GM19238 (cell line): ENCODE results near the gene DNPH1.

Source experiments
- DNase-seq: peaks from one replicate; pipeline ENCODE4 v3.0.0; 2011; ENCODE audit warnings: low spot score; ENCODE audit not compliant: insufficient read length

Gene DNPH1

DNA sequence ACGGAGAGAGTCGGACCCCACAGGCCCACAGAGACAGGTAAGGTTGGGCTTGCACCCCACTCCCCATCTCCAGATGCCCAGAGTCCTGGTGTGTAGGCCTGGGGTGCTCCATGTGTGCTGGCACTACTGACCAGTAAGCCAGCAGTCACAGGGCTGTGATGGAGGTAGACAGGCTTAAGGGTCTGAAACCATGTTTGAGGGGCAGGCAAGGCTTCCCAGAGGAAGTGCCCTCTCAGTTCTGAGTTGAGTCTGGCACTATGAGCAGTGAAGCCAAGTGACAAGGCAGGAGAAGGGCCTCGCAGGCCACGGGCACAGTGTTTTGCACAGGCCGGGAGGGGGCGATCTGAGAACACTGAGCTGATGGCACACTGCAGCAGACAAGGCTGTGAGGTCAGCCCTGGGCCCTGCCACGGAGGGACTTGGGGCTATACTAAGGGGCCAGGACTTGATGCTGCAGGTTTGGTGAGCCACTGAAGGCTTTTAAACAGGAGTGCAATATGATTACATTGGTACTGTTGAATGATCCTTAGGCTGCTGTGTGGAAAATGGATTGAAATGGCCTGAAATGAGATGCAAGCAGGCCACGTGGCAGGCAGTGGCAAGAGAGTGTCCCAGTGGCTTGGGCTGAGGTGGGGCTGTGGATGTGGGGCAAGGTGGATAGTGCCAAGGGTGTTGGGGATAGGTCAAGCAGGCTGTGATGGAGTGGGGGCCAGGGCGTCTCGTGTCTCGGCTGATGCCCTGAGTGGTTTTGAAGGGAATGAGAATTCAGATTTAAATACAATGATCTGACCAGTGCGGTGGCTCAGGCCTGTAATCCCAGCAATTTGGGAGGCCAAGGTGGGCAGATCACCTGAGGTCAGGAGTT is 34.3 kb upstream of the DNPH1 start:
- DNase-seq, result peak; percentile 94

DNA sequence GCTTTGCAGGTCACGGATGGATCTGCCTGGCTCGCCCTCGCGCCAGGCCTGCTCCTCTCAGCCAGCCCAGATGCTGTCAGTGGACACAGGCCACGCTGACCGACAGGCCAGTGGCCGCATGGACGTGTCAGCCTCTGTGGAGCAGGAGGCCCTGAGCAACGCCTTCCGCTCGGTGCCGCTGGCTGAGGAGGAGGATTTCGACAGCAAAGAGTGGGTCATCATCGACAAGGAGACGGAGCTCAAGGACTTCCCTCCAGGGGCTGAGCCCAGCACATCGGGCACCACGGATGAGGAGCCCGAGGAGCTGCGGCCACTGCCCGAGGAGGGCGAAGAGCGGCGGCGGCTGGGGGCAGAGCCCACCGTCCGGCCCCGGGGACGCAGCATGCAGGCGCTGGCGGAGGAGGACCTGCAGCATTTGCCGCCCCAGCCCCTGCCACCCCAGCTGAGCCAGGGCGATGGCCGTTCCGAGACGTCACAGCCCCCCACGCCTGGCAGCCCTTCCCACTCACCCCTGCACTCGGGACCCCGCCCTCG is 33.6 kb upstream of the DNPH1 start:
- DNase-seq, result no peak

DNA sequence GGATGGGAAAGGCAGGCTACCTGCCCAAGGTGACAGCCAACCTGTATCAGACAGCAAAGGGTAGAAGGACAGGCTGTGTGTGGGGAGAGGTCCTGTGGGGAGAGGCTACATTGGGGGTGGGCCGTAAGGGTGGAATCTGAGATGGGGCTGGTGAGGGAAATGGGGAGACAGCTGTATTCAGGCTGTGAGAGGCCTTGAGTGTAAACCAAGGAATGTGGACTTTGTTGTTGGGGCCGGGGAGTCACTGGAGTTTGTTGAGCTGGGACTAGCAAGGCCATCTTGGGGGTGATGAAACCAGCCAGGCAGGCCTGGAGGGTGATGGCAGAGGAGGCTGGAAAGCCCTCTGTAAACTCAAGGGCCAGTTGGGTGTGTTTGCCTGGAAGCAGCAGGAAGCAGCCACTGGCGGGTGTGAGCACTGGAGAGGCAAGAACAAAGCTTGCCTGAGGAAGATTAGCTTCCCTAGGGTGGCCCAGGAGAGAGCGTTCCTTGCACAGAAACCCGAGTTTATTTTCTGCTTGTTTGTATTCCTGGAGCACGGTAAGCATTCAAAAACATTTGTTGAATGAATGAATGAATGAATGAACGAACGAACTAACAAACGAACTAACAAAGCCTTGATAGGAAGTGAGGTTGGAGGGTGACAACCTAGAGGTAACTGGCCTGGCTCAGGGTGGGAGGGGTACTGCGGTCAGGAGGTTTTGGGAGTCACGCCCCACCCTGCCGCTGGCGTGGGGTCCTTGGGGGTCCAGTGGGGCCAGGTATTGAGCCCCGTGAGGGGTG is 32.9 kb upstream of the DNPH1 start:
- no peak for DNase-seq

DNA sequence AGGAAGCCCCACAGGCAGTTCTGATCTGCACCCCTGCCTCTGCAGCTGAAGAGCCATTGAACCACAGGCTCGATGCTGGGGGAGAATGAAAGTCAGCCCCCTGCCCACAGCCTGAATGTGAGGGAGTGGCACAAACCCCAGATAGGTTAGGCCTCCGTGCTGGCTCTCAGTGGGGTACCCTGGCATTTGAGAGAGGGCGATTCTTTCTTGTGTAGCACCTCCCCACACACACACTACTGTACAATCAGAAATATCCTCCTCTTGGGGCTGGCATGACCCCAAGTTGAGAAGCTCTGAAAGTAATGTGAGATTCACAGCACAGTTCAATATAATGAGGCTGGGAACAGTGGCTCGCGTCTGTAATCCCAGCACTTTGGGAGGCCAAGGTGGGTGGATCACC is 31.9 kb upstream of the DNPH1 start:
- DNase-seq, result no peak

DNA sequence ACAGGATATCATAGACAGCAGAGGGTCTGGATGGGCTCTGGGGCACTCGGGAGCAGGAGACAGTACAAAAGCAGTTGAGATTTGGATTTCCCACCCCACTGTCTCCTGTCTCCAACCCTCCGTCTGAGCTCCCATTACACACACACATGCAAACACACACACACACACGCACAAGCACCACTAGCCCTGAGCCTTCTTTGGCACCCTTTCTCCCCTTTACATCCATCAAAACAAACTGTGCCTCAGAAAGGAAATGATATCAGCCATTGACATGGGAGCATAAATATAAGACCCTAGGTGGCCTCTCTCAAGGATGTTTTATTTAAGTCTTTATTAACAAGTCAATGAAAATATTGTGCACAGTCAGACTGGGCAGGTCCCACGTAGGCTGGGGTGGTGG is 31.5 kb upstream of the DNPH1 start:
- DNase-seq, result no peak

DNA sequence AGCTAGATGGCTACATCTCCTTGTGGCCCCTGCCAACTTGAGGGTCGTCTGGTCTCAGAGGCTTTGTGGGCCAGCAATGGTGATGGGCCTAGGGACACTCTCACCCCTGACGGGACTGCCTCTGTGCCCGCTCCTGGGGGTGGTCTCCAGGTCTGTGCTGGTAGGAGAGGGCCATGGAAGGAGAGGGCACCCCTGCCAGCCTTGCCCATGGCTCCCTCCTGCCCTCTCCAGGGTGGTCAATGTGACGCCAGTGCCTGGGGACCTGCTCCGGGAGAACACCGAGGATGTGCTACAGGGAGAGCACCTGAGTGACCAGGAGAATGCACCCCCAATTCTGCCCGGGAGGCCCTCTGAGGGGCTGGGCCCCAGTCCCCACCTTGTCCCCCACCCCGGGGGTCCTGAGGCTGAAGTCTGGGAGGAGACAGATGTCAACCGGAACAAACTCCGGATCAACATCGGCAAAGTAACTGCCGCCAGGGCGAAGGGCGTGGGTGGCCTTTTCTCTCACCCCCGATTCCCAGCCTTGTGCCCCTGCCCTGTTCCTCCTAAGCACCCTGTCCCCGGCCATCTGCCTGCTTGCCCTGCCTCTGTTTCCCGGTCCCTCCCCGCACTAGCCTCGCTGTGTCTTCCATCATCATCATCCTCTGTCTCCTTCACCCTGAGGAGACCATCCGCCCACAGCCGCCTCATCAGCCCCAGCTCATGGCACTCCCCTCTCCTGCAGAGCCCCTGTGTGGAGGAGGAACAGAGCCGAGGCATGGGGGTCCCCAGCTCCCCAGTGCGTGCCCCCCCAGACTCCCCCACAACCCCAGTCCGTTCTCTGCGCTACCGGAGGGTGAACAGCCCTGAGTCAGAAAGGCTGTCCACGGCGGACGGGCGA is 29.8 kb upstream of the DNPH1 start:
- no peak for DNase-seq

DNA sequence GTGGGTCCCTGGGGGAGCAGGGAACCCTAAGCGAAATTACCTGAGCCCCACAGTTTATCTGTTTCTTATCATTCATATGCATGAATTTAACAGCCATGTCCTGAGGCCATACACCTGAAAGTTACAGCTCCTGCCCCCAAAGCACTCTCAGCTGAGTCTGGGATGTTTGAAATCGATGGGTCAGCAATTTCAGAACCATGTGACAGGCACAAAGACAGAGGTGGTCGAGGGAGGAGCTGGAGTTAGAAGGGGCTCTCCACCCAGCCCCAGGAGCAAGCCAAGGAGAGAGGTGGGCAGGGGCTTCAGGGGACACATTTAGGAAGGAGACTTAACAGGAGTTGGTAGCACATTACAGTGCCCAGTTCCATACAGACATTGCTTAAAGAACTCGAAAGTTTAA is 28.9 kb upstream of the DNPH1 start:
- no peak for DNase-seq

DNA sequence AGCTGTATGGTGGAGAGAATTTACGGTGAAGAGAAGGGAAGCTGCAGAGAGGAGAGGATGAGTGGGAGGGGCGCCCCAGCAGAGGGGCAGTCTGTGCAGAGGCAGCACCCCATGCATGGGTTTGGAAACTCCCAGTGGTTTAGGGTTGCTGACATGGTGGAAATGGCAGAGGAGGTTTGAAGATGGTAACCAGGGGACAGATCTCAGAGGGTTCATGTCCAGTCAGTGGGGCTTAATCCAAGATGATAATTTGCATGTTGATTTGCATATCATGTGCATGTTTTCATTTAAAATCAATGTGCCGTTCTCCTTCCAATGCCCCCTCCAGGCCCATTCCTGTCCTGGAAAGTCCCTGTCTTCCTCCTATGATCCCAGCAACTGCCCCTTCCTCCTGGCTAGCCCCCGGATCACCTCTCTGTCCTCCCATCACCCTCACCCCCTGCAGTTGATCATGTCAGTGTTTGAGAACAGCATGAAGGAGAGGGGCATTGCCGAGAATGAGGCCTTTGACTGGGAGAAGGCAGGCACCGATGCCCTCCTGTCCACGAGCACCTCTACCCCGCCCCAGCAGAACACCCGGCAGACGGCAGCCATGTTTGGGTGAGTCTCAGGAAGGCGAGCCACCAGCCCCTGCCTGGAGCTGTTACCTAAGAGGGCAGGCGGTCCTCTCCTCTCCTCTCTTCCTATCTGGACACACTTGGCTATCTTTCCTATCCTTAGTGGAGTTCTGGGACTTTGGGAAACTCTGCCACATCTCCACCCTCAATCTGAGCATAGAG is 28.3 kb upstream of the DNPH1 start:
- DNase-seq, result no peak

DNA sequence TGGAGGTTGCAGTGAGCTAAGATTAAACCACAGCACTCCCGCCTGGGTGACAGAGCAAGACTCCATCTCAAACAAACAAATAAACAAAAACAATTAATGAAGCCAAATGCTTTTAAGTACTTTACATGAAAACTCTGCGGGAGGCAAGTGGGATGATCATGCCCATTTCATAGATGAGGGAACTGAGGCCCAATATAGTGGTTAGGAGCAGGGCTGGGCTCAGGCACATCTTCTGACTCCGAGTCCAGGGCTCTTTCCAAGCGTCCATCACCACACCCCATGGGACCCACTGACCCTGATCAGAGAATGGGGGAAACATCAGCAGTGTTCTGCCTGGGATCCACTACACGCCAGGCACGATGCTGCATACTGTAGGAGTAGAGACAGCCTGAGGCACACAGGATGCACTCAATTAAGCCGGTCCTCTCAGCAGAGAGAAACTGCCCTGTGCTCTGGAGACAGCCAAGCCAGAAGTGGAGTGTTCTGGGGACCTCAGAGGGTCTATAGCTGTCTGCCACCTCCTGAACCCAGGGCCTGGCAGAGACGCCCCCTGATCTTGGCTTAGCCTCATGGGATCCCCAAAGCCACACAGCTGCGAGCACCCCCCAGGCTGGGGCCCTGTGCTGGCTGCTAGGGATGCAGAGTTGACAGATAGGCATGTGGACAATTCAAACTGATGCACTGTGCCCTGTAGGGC is 27.5 kb upstream of the DNPH1 start:
- DNase-seq, result no peak

DNA sequence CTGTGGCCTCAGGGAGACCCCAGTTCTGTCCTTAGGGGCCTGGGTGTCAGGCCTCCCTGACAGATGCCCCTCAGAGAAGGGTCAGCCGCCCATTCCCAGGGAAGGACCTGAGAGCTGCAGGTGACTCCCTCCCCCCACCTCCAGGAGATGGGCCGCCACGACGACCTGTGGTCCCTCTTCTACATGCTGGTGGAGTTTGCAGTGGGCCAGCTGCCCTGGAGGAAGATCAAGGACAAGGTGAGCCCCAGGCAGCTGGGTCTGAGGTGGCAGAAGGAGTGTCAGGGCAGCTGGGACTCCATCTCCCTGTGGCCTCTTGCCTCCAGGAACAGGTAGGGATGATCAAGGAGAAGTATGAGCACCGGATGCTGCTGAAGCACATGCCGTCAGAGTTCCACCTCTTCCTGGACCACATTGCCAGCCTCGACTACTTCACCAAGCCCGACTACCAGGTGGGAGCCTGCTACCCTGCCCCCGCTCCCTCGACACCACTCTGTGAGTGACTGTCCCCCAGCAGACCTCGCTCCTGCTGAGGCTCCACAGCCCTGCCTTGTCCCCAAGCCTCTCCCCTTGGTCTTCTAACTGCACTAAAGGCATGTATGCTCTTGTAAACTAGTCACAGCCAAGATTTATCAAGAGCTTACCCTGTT is 26.2 kb upstream of the DNPH1 start:
- DNase-seq, result no peak

DNA sequence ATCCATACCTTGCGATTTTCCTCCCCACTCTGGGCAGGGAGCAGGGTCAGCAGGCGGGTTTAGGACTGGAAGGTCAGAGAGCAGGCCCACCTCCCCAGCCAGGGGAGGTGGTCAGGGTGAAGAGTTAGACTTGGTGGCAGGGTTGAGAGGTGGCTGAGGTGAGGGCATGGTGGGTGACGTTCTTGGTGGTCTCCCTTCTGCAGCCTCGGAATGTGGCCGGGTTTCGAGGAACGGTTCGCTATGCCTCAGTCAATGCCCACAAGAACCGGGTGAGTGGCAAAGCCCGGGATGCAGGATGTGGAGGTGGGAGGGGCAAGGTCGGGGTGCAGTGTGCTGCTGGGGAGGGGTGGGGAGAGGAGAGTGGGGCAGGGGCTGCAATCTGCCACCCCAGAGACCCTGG is 25.6 kb upstream of the DNPH1 start:
- DNase-seq, result no peak

DNA sequence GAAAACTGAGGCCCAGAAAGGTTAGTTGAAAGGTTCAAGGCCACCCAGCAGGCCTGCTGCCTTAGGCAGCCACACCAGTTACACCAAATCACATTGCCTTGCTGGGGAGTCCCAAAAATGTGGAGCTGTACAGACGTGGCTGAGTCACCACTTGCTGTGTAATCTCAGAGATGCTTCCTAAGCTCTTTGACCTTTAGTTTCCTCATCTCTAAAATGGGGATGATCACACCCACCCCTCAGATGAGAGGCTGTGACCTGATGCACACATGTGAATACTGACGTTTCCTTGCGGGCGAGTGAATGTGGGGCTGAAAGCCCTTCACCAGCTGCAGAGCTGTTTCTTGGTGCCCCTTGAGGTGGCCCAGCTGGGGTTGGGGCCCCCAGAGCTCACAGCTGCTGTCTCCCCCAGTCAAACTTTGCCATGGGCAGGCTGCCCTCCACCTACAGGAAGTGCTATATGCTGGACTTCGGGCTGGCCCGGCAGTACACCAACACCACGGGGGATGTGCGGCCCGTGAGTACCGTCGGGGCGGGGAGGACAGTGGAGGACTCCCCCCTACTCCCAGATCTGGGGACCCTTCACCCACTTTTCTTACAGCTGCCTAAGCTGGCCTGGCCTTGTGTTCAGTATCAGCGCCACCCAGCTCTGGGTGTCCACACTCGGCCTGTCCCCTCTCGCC is 25.0 kb upstream of the DNPH1 start:
- DNase-seq, result no peak

DNA sequence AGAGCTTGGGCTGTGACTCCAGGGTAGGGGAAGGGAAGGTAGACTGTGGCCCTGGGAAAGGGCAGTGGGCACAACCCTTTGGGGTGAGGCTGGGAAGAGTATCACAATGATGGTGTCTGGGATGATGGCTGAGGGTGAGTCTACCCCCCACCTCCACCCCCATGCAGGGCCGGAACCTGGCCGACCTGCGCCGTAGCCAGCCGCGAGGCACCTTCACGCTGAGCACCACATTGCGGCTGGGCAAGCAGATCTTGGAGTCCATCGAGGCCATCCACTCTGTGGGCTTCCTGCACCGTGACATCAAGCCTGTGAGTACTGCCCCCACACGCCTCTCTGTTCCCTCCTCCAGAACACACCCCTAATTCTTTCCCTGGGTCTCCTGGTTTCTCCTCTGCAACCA is 24.1 kb upstream of the DNPH1 start:
- no peak for DNase-seq

DNA sequence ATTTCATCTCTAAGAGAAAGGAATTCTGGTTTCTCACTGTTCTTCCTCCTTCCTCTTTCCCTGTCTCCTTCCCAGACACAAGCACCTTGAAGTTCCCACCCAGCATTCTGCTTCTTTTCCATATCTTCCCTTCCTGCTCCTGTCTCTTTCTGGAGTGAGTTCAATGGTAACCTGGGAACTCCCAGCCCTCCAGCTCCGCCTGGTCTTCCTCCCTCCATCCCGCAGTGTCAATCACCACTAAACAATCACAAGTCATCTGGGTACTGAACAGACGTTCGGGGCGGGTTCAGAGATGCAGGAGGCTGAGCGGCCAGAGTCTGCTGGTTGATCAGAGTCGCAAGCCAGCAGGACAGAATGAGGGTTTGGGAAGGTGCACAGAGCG is 21.7 kb upstream of the DNPH1 start:
- no peak for DNase-seq

DNA sequence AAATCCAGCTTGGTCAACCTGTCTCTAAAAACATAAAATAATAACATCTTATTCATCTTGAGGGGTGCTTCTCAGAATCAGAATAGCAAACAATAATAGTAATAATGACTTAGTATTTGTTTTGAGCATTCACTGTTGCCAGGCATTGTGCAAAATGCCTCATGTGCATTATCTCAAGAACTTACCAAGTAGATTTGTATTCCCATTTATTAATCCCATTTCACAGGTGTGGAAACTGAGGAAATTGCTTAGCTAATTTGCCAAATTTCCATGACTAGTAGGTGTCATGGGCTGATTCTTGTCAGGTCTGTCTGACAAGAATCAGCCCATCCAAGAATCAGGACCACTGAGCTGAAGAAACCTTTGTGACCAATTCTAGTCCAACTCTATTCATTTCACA is 19.5 kb upstream of the DNPH1 start:
- DNase-seq, result no peak

DNA sequence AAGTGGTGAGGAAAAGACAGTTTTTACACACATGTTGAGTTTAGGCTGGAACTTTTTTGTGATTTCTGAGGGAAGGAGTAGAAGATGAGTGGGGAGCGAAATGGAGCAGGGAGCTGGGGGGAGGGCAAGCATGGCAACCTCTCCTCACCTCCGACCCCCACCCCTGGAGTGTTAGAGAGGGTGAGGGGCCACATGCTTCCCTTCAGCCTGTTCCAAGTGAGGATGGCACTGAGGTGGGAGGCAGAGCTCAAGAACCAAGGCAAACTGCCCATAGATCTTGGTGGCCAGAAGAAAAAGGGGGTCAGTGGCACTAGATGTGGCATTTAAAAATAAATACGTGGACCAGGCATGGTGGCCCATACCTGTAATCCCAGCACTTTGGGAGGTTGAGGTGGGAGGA is 18.8 kb upstream of the DNPH1 start:
- DNase-seq, result no peak

DNA sequence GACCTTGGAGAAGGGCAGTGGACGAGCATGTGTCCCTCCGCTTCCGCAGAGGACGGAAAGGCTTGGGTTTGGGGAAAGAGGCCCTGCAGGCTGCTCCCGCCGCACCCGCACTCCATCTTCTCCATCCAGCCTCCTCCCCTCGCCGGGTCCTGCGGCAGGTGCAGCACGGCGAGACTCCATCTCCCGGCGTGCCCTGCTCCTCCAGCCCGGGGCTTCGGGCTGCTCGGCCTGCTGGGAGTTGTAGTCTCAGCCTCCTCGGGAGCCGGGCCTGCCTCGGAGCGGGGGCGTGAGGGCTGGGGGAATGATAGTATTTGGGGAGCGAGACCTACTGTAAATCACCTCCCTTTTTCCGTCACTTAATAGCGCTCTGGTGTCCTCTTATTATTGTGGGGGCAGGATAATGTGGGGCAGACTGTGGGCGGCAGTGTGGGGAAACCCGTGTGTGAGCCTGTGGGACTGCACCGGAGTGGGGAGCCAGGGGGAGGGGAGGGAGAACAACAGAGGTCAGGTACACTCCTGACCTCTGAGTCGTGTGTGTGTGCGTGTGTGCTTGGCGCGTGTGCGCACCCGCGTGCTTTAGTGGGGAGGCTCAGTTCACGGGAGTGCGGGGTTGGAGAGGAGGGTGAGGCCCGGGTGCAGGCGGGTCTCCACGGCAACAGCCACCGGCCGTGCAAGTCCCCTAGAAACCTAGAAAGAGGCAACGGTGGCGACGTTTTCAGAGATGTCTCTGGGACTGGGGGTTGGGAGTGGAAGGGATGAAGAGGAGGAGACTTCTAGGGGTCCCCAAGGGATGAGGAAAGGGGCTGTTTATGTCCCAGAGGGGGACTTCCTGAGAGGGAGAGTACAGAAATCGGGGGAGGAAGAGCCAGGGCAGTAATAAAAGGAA is 18.1 kb upstream of the DNPH1 start:
- peak; percentile 100 for DNase-seq
